GM19395 (cell line): ENCODE measurements around the gene NDUFB10.

Experiments used
- ATAC-seq: cut with Tn5 transposase; IDR thresholded peaks from one replicate; pipeline ENCODE4 v1.9.1; 2021; ENCODE audit warnings: mild to moderate bottlenecking, moderate library complexity; ENCODE audit not compliant: unreplicated experiment

Gene NDUFB10

DNA sequence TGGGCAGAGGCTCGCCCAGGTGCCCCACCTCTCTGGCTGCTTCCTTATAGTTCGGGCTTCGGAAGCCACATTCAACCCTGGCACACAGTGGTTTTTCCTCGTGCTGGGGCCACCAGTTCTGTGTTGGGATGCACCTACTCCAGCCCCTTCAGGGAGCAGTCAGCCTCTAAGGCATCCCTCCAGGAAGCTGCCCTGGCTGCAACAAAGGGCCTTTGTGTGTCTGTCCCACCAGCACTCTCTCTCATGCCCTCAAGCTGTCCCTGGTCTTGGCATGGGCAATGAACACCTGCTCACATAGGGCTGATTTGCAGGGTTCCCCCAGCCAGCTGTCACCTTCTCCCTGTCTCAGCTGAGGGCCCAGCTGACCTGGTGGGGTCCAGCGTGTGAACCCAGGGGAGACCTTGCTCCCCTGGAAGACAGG, 22.7 kb downstream of the NDUFB10 start:
- no peak for ATAC-seq

DNA sequence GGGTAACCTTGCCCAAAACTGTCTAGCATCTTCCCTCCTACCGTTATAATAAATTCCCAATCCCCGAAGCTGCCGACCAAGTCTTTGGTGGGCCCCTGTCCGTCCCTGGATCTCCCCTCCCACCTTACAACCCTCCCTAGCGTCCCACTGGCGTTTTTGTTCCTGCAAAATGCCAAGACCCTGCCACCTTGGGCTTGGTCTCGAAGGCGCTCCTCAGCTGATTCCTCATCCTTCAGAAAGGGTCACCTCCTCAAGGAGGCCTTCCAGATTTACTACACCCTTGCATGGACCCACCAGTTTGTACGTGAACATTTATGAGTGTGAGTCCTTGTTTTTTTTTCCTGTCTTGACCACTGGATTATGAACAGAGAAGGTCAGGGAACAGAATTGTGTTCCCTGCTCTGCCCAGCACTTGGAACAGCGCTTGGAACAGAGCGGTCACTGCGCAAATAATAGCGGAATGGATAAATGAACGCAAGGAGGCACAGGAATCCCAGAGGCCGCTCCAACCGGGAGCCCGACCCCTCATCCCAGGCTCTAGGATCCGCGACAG, 23.7 kb downstream of the NDUFB10 start:
- no peak for ATAC-seq

GRCh38 chr16:1983544-1984346, 24.4 kb downstream of the NDUFB10 start, which contains the start of gene GFER:
GFER (plus strand) TSS chr16:1984193; CDS start chr16:1984219, 26 bp downstream.
- peak; percentile 70 for ATAC-seq

DNA sequence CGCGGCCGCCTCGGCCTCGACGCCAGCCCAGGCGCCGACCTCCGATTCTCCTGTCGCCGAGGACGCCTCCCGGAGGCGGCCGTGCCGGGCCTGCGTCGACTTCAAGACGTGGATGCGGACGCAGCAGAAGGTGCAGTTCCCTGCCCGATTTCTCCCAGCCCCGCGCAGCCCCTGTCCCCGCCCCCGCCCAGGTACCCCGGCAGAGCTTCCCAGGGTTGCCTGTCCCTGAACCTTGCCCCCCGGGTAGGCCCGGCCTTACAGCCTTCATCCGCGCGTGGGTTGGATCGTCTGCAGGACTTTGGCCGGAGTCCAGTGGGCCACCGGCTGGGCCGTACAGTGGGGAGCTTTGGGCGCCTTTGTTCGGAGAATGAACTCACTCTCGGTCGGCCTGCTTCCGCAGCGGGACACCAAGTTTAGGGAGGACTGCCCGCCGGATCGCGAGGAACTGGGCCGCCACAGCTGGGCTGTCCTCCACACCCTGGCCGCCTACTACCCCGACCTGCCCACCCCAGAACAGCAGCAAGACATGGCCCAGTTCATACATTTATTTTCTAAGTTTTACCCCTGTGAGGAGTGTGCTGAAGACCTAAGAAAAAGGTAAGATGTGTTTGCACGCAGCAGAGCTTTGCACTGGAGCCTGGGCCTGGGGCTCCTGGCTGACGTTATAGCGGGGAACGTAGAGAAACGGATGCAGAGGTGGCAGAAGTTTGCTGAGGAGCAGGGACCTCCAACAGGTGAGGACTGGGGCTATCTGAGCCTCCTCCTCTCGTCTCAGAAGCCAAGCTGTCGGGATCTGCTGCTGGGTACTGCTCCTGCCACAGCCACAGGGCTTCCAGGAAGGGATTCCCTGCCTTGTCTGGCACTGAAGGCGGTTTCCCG, 25.2 kb downstream of the NDUFB10 start:
- ATAC-seq = peak; percentile 24

- ATAC-seq = no peak
These were observed 26.3 kb downstream of the NDUFB10 start for GRCh38 chr16:1985466-1986150.

GRCh38 chr16:1987198-1987597, 27.9 kb downstream of the NDUFB10 start:
- no peak for ATAC-seq

DNA sequence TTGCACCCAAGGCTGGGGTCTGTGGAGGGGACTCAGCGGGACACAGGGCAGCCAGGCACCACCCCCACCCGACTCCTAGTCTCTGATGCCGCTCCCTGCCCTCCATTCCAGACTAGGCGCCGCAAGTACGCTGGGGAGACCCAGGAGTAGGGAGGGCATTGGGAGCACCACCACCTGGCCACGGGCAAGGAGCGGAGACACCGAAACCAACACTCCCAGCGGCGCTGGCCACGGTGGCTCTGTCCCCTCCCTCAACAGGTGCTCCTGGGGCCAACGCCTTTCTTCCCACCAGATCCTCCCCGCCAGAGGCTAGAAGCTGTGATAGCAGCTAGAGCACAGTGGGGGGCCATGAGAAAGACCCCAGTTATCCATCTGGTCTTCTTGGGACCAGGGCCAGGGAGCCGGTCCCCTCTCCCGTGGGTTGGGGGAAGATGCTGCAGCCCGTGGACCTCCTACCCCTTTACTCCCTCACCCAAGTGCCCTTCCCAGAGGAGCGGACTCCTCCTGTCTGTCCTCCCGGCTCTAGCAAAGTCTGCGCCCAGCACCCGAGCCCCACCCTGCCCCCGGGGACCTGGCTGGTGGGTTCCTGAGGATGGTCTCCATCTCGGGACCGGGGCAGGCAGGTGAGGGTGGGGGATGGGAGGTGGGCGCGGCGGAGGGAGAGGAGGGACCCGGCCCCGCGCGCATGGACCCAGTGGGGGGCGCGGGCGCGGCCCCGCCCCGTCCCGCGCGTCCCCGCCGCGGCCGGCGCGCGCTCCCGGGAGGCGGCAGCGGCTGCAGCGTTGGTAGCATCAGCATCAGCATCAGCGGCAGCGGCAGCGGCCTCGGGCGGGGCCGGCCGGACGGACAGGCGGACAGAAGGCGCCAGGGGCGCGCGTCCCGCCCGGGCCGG, 30.1 kb downstream of the NDUFB10 start, which contains the start of gene SYNGR3:
SYNGR3 (plus strand) TSS at position 762 of the 892 bp plus-strand sequence. CDS start 133 bp downstream, outside the sequence.
- no peak for ATAC-seq

DNA sequence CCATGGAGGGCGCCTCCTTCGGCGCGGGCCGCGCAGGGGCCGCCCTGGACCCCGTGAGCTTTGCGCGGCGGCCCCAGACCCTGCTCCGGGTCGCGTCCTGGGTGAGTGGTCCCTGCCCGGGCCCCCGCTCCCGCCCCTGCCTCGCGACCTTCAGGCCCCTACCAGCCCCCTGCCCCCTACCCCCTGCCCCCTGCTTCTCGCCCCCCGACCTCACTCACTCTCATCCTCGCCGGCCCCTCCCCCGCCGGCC, 30.7 kb downstream of the NDUFB10 start:
- no peak for ATAC-seq

DNA sequence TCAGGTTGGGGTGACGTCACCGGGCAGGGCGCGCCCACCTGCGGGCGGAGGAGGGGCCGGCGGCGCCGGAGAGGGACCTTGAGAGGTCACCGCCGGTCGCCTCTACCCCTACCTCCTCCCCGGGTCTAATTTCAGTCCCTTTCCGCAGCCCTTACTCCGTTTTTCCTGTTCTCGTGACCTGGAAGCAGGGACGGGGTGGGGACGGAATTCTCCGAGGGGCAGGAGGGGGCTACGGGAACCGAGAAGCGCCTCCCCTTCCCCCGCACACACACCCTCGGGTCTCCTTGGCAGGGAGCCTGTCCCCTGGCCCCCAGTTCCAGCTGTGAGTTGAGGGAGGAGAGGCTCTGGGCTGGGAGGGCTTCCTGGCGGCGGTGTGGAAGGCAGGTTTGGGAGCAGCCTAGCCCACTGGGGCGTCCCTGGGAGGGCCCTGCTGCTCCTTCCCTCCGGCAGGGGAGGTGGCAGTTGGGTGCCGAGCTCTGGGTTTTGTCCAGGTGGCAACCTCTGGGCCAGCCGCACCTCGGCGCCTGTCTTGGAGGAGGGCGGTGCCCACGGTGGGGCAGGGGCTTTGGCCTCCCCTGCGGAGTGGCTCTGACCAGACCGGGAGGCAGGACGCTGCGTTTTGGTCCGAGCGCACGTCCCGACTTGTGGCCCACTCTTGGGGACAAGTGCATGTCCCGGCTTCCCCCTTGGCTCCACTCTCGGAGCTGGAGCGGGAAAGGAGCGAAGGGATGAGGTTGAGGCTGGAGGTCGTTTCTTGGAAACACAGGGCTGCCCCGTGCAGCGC, 31.2 kb downstream of the NDUFB10 start:
- no peak for ATAC-seq

DNA sequence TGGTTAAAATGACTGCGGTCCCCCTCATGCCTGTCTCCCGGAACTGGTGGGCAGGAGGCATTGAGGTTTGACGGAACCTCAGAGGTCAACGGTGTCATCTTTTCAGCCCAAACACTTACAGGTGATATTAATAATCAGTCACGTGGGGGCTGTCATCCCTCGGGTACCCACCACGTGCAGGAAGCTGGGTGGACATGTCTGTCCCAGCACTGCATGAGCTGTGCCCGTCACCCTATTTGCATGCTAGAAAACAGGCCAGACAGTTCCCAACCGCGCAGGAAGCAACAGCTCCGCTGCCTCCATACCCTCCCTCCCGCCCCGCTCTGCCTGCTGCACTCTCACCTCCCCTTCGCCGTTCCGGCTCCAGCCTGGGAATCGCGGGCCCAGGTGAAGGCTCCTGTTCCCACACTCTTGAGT, 31.8 kb downstream of the NDUFB10 start:
- no peak for ATAC-seq

DNA sequence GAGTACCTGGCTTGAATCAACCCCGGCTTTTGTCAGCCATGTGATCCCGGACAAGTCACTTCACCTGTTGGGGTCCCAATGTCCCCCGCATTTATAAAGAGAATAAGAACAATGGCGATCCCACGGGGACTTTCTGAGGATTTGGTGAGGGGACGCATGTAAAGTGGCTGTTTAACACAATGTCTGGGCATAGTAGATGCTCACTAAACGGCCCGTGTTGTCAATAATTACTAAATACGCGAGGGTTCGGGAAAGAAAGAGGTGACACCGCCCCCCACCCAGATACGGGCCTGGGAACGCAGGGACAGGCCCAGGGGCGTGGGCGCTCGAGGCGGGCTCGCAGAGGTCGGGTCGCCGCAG, 32.2 kb downstream of the NDUFB10 start:
- ATAC-seq = no peak

- ATAC-seq = peak; percentile 52
These were observed 32.8 kb downstream of the NDUFB10 start for GRCh38 chr16:1991948-1992703.

DNA sequence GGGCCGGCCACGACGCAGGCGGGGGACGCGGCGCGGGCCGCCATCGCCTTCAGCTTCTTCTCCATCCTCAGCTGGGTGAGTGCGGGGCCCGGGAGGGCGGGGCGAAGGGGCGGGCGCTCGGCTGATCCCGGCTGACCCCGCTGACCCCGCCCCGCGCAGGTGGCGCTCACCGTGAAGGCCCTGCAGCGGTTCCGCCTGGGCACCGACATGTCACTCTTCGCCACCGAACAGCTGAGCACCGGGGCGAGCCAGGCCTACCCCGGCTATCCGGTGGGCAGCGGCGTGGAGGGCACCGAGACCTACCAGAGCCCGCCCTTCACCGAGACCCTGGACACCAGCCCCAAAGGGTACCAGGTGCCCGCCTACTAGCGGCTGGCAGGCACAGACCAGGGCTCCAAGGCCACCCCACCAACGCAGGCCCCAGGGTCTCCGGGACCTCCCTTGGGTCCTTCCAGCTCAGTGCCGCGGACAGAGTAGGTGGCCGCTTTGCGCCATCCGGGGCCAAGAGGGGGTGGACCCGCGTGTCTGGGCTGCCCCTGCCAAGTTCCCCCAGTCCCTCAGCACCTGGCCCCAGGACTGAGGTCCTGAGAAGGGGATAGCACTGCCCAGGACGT, 33.5 kb downstream of the NDUFB10 start:
- no peak for ATAC-seq

- ATAC-seq = no peak
These were observed 34.4 kb downstream of the NDUFB10 start for GRCh38 chr16:1993731-1994131.

DNA sequence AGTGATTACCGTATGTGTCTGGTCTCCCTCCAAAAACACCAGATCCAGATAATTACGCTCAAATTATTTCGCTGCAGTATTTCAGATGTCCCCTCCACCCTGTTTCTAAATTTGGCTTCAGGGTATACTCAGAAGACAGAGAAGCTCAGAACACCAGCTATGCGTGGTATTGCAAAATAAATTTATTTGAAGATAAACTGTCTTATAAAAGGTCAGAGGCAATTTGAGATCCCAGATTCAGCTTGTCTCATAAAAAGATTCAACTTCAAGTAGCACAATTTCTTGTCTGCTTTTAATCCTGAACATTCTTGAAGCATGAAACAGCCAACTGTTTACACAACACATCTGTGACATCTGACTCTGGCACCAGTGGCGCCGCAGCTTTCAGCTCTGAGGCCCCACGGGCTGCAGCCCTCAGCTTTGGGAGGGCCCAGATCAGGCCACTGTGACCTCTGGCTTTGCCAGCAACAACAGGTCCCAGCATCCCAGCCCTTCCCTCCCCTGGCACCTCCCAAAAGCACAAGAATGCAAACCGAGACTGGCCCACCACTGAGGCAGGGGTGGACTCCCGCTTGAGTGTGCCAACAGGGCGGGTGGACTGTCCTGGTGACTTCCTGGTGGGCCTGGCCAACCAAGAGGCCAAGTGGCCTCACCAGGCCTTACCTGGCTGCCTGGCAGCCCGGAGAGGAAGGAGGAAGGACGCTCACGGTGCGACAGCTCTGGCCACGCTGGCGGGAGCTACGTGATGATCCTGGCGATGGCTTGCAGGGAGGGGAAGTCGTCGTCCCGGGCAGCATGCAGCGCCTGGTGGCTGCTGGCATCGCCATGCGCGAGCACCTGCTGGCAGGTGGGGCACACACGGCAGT, 38.4 kb downstream of the NDUFB10 start:
- ATAC-seq = no peak

DNA sequence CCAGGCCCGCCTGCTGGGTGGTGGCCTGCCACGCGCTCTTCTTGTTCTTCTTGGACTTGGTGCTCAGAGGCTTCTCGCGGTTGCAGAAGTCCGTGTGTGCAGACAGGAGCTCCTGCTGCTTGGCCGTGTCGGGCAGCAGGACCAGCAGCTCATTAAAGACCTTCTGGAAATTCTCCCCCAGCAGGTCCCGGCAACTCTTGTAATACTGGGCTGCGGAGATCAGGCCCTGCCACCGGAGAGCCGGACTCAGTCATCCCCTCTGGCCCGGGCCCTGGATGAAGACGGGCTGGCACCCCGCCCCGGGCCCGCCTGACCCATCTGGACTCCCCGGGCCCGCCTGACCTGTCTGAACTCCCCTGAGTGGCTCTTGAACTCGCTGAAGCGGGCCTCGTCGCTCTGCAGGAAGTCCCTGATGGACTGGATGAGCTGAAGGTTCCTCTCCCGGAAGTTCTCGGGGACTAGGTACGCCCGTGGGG, 39.1 kb downstream of the NDUFB10 start:
- ATAC-seq = no peak
